Measurements from ENCODE around the gene UQCRFS1. TPM values are rescaled to one million over a fixed set of nuclear protein-coding genes. Genes with fewer than 3 reads are reported as not detected.
"Not testable (repeated sequence)": the region's sequence is repeated elsewhere in the genome, so short reads cannot be mapped to it uniquely, and the experiment has no call there.

UQCRFS1 gene
- total and polyA plus RNA-seq, 4 donors, result 33.1 to 35.3 (median 33.8) TPM

DNA sequence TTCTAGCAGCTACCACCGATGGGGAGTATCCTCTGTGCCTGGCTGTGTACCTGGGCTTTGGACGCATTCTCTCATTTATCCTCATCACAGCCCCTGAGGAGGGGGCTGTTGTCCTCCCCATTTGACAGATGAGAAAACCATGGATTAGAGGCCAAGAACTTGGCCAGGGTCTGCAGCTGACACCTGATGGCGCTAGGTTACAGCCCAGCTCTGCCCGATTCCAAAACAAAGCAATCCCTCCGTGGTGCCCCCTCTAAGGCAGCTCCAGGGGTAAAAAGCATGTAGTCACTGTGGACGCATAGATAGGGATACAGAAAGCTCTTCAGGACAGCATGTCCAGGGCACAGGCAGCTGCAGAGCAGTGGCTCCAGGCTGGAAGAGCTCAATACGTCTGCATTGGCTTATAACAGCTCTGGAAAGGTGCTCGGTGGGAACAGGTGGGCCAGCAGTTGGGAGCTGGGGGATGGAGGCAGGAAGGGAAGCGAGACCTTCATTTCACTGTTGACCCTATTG lies 35.4 kb upstream of the UQCRFS1 start:
- WGBS (ENCODE audit: insufficient coverage), result 62% methylated on average over 7 of the region's 9 CpGs
- Histone ChIP-seq H3K4me3 (ENCODE audit: low read depth, low read length) (no peak overlapping the region), H3K9me3 (ENCODE audit: control insufficient read depth, insufficient read depth, low read length) (no peaks in the 10 kb centered on the region), H3K36me3 (ENCODE audit: control insufficient read depth, insufficient read depth, low read length) (no peaks in the 10 kb centered on the region), H3K27ac (ENCODE audit: low read depth, low read length) (no peak overlapping the region), H3K4me1 (ENCODE audit: control insufficient read depth, insufficient read depth, low read length) (peaks cover 15% of the 10 kb centered on the region), H3K27me3 (ENCODE audit: control insufficient read depth, insufficient read depth, low read length) (no peaks in the 10 kb centered on the region)
- peak in 1 of 6 donors; percentile 15 for DNase-seq (ENCODE audit: low read depth in 4 of 6, low spot score in 6 of 6)

DNA sequence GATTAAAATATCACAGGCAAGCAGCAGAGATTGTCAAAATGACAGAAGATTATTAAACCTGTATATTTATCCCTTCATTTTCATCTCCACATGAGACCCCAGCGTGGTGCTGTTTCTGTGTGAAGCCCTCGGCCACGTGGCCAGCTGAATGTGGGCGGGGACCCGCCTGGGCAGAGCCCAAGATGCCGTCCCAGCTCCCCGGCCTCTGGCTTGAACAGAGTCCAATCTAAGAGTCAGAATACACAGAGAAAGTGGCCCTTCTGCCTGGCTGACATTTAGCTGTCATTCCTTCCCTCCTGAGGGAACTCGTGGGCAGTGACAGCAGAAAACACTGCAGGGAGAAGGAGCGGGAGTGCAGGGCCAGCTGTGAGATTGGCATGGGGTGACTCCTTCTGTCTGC lies 34.9 kb upstream of the UQCRFS1 start:
- 20% methylated on average over 9 of the region's 9 CpGs for WGBS (ENCODE audit: insufficient coverage)
- no peaks in the 10 kb centered on the region for H3K27me3 ChIP-seq (ENCODE audit: control insufficient read depth, insufficient read depth, low read length)
- no peaks in the 10 kb centered on the region for H3K36me3 ChIP-seq (ENCODE audit: control insufficient read depth, insufficient read depth, low read length)
- H3K4me1 ChIP-seq (ENCODE audit: control insufficient read depth, insufficient read depth, low read length), result peaks cover 15% of the 10 kb centered on the region
- no peak overlapping the region for H3K4me3 ChIP-seq (ENCODE audit: low read depth, low read length)
- DNase-seq (ENCODE audit: low read depth in 4 of 6, low spot score in 6 of 6), result peak in 2 of 6 donors; percentile 41 to 62
- H3K27ac ChIP-seq (ENCODE audit: low read depth, low read length), result no peak overlapping the region
- no peaks in the 10 kb centered on the region for H3K9me3 ChIP-seq (ENCODE audit: control insufficient read depth, insufficient read depth, low read length)

DNA sequence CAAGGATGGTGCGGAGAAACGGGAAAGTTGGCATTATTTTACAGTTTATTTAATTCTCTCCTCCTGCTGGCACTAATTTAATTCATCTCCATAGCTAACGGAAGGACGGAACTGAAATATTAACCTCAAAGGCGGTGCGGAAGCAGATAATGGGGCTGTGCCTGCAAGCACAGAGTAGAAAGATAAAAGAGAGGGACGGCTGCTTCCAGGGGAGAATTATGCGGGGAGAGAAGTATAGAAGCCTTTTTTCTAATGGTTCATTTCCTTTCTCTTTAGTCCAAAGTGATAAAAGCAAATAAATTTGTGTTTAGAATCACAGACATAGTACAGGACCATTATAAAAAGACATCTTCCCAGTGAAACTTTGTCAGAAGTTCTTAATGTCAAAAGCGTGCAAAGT lies 34.5 kb upstream of the UQCRFS1 start:
- DNase-seq (ENCODE audit: low read depth in 4 of 6, low spot score in 6 of 6), result peak in 1 of 6 donors; percentile 19
- Histone ChIP-seq H3K27ac (ENCODE audit: low read depth, low read length) (no peak overlapping the region), H3K4me1 (ENCODE audit: control insufficient read depth, insufficient read depth, low read length) (peaks cover 15% of the 10 kb centered on the region), H3K4me3 (ENCODE audit: low read depth, low read length) (no peak overlapping the region), H3K9me3 (ENCODE audit: control insufficient read depth, insufficient read depth, low read length) (no peaks in the 10 kb centered on the region), H3K36me3 (ENCODE audit: control insufficient read depth, insufficient read depth, low read length) (no peaks in the 10 kb centered on the region), H3K27me3 (ENCODE audit: control insufficient read depth, insufficient read depth, low read length) (no peaks in the 10 kb centered on the region)
- WGBS (ENCODE audit: insufficient coverage), result no CpG with 5 or more reads among the region's 9 CpGs

DNA sequence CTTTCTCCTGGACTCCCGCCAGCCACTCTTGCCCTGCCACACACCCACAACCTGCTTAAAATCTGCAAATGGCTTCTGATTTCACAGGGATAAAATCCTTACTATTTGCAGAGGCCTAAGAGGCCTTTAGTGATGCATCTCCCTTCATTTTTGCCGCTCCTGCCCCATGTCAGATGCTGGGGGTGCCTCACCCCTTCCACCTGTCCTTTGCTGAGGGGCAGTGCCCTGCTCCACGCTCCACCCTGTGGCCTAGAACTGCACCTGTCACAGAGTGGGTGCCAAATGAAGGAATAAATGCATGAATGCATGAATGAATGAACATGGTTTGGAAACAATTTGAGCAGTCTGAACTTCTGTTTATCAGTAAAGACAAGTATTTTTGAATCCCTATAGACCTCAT lies 34.1 kb upstream of the UQCRFS1 start:
- WGBS (ENCODE audit: insufficient coverage), result 98% methylated on average over 2 of the region's 3 CpGs
- Histone ChIP-seq H3K27me3 (ENCODE audit: control insufficient read depth, insufficient read depth, low read length) (no peaks in the 10 kb centered on the region), H3K9me3 (ENCODE audit: control insufficient read depth, insufficient read depth, low read length) (no peaks in the 10 kb centered on the region), H3K4me1 (ENCODE audit: control insufficient read depth, insufficient read depth, low read length) (peaks cover 15% of the 10 kb centered on the region), H3K36me3 (ENCODE audit: control insufficient read depth, insufficient read depth, low read length) (no peaks in the 10 kb centered on the region), H3K4me3 (ENCODE audit: low read depth, low read length) (no peak overlapping the region), H3K27ac (ENCODE audit: low read depth, low read length) (no peak overlapping the region)
- DNase-seq (ENCODE audit: low read depth in 4 of 6, low spot score in 6 of 6), result no peak

DNA sequence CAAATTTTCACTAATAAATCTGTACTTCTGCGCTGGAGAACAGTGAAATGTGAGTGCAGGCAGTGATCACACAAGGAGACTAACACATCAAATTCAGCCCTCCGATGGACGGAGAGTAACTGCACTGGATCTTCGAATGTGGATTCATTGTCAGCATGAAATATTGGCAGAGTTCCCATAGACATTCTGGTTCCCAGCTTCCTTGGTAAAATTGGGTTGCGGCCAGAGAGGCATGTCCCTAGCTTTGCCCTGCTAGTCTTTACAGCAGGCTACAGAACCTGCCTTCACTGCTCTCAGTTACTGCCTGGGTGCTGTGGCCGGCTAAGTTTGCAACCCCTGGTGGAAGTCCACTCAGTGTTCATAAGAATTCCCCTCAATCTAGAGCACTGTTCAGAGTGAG lies 32.3 kb upstream of the UQCRFS1 start:
- Histone ChIP-seq H3K27ac (ENCODE audit: low read depth, low read length) (no peak overlapping the region), H3K9me3 (ENCODE audit: control insufficient read depth, insufficient read depth, low read length) (no peaks in the 10 kb centered on the region), H3K36me3 (ENCODE audit: control insufficient read depth, insufficient read depth, low read length) (no peaks in the 10 kb centered on the region), H3K27me3 (ENCODE audit: control insufficient read depth, insufficient read depth, low read length) (no peaks in the 10 kb centered on the region), H3K4me1 (ENCODE audit: control insufficient read depth, insufficient read depth, low read length) (peaks cover 15% of the 10 kb centered on the region), H3K4me3 (ENCODE audit: low read depth, low read length) (no peak overlapping the region)
- WGBS (ENCODE audit: insufficient coverage), result 17% methylated on average over 5 of the region's 6 CpGs
- DNase-seq (ENCODE audit: low read depth in 4 of 6, low spot score in 6 of 6), result peak in 5 of 6 donors; percentile 39 to 86 (median 48)

DNA sequence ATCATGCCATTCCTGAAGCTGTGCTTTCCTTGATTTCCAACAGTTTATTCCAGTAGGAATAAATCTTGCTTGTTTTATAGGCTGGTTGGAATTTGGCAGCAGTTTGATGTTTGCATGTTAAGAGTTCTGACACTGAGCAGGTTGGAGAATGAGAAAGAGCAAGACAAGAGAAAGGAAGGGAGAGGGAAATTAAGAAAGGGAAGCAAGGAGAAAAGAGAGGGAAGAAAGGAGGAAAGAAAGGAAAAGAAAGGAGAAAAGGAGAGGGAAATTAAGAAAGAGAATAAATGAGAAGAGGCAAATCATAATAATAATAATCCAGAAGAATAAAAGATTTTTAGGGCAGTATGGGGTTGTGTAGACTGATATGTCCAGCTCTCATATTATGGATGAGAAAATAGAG lies 28.4 kb upstream of the UQCRFS1 start:
- H3K4me3 ChIP-seq (ENCODE audit: low read depth, low read length), result no peak overlapping the region
- no peaks in the 10 kb centered on the region for H3K36me3 ChIP-seq (ENCODE audit: control insufficient read depth, insufficient read depth, low read length)
- H3K27me3 ChIP-seq (ENCODE audit: control insufficient read depth, insufficient read depth, low read length), result no peaks in the 10 kb centered on the region
- peaks cover 6% of the 10 kb centered on the region for H3K4me1 ChIP-seq (ENCODE audit: control insufficient read depth, insufficient read depth, low read length)
- no peak overlapping the region for H3K27ac ChIP-seq (ENCODE audit: low read depth, low read length)
- H3K9me3 ChIP-seq (ENCODE audit: control insufficient read depth, insufficient read depth, low read length), result no peaks in the 10 kb centered on the region
- DNase-seq (ENCODE audit: low read depth in 4 of 6, low spot score in 6 of 6), result no peak

DNA sequence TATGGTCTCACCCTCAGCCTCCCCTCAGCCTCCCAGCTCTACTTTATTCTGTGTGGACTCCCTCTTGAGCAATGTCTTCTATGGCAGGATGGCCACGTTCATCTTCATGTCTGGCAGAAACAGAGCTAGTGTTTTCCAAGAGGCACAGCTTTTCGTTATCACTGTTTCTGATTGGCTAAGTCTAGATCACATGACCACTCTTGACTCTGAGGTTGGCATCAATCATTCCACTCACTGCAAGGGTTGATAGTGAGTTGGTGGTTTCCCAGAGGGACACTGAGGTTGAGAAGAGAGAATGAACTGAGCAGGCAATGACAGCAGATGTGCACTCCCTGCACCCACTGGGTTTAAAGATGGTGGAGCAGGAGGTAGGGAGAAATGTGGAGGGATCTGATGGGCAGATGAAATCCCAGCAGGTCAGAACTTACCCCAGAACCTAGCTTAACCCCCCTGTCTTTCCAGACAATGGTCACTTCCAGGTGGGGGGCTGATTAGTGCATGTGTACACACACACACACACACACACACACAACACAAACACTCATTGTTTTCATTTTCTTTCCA lies 26.3 kb upstream of the UQCRFS1 start:
- Histone ChIP-seq H3K27ac (ENCODE audit: low read depth, low read length) (no peak overlapping the region), H3K4me1 (ENCODE audit: control insufficient read depth, insufficient read depth, low read length) (no peaks in the 10 kb centered on the region), H3K36me3 (ENCODE audit: control insufficient read depth, insufficient read depth, low read length) (no peaks in the 10 kb centered on the region), H3K9me3 (ENCODE audit: control insufficient read depth, insufficient read depth, low read length) (no peaks in the 10 kb centered on the region), H3K4me3 (ENCODE audit: low read depth, low read length) (no peak overlapping the region), H3K27me3 (ENCODE audit: control insufficient read depth, insufficient read depth, low read length) (no peaks in the 10 kb centered on the region)
- WGBS (ENCODE audit: insufficient coverage), result no CpG with 5 or more reads among the region's 2 CpGs
- peak in 1 of 6 donors; percentile 28 for DNase-seq (ENCODE audit: low read depth in 4 of 6, low spot score in 6 of 6)

DNA sequence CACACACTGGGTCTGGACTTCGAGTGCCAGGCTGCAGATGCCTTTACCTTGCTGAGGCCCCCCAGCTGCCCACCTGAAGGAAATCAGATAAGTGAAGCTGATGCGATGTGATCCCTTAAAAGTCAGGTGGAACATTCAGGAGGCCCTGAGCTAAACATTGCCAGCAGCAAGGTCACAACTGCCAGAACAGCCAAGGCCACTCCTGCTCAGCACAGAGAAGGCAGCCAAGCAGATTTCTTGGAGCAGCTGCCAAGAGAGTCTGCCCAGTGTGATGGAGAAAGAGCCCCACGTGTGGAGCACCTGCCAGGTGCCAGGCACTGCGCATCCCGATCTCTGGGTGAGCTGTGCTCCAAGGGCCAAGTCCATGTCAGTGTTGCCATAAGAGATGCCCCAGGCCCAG lies 20.6 kb upstream of the UQCRFS1 start:
- H3K9me3 ChIP-seq (ENCODE audit: control insufficient read depth, insufficient read depth, low read length), result no peaks in the 10 kb centered on the region
- DNase-seq (ENCODE audit: low read depth in 4 of 6, low spot score in 6 of 6), result no peak
- H3K4me3 ChIP-seq (ENCODE audit: low read depth, low read length), result no peak overlapping the region
- WGBS (ENCODE audit: insufficient coverage), result 70% methylated on average over 5 of the region's 5 CpGs
- no peaks in the 10 kb centered on the region for H3K36me3 ChIP-seq (ENCODE audit: control insufficient read depth, insufficient read depth, low read length)
- H3K27me3 ChIP-seq (ENCODE audit: control insufficient read depth, insufficient read depth, low read length), result no peaks in the 10 kb centered on the region
- H3K4me1 ChIP-seq (ENCODE audit: control insufficient read depth, insufficient read depth, low read length), result no peaks in the 10 kb centered on the region
- H3K27ac ChIP-seq (ENCODE audit: low read depth, low read length), result no peak overlapping the region

GRCh38 chr19:29232315-29232852 lies 19.4 kb upstream of the UQCRFS1 start:
- Histone ChIP-seq H3K36me3 (ENCODE audit: control insufficient read depth, insufficient read depth, low read length) (no peaks in the 10 kb centered on the region), H3K4me1 (ENCODE audit: control insufficient read depth, insufficient read depth, low read length) (no peaks in the 10 kb centered on the region), H3K27ac (ENCODE audit: low read depth, low read length) (no peak overlapping the region), H3K27me3 (ENCODE audit: control insufficient read depth, insufficient read depth, low read length) (no peaks in the 10 kb centered on the region), H3K4me3 (ENCODE audit: low read depth, low read length) (no peak overlapping the region), H3K9me3 (ENCODE audit: control insufficient read depth, insufficient read depth, low read length) (no peaks in the 10 kb centered on the region)
- no peak for DNase-seq (ENCODE audit: low read depth in 4 of 6, low spot score in 6 of 6)
- 89% methylated on average over 3 of the region's 3 CpGs for WGBS (ENCODE audit: insufficient coverage)

- no CpG with 5 or more reads among the region's 6 CpGs for WGBS (ENCODE audit: insufficient coverage)
- not testable (repeated sequence) for H3K4me1 ChIP-seq (ENCODE audit: control insufficient read depth, insufficient read depth, low read length); H3K9me3 ChIP-seq (ENCODE audit: control insufficient read depth, insufficient read depth, low read length); H3K27me3 ChIP-seq (ENCODE audit: control insufficient read depth, insufficient read depth, low read length); H3K27ac ChIP-seq (ENCODE audit: low read depth, low read length); H3K4me3 ChIP-seq (ENCODE audit: low read depth, low read length); H3K36me3 ChIP-seq (ENCODE audit: control insufficient read depth, insufficient read depth, low read length); DNase-seq (ENCODE audit: low read depth in 4 of 6, low spot score in 6 of 6)
These were observed 18.4 kb upstream of the UQCRFS1 start for GRCh38 chr19:29231306-29231705.

Data from spinal cord (tissue), 10 donors.